ENCODE data around the gene SLC23A1. TPM values are rescaled to one million over a fixed set of nuclear protein-coding genes. Genes with fewer than 3 reads are reported as not detected.

The SLC23A1 gene
- total and polyA plus RNA-seq, 9 of the 15 experiments (the other 6 are each of a cell fraction or from before 2014, with no cell fraction given): 0.03 to 0.20 (median 0.05) TPM; not detected in 5

GRCh38 chr5:139363937-139364336 is 19.2 kb downstream of the SLC23A1 start:
- CTCF ChIA-PET (ENCODE audit: low intra/inter-chr PET ratio): no interaction called here
- Histone ChIP-seq H4K20me1 (replicated peaks; ENCODE audit: control insufficient read depth, insufficient read depth, low read length) (peaks cover 4% of the 10 kb centered on the region; the same call in 1 of the 2 replicates), H3K36me3 (ENCODE audit: control insufficient read depth, insufficient read depth, low read length) (peaks cover 53% of the 10 kb centered on the region), H2AFZ (ENCODE audit: low read depth, low read length) (no peak overlapping the region), H3K9ac (ENCODE audit: insufficient read depth in 1 of 2, low read depth in 2 of 2, low read length in 2 of 2) (no peak overlapping the region), H3K9me1 (ENCODE audit: control insufficient read depth, insufficient read depth, low read length) (no peaks in the 10 kb centered on the region), H3K79me2 (ENCODE audit: control insufficient read depth, insufficient read depth, low read length) (peaks cover 32% of the 10 kb centered on the region), H3K4me3 (no peak overlapping the region), H3K27ac (ENCODE audit: extremely low read depth, low read depth, low read length) (no peak overlapping the region), H3K4me1 (replicated peaks in 1 of 2; ENCODE audit: control insufficient read depth in 2 of 2, insufficient read depth in 2 of 2, low read length in 2 of 2) (no peaks in the 10 kb centered on the region), H3K9me3 (replicated peaks; ENCODE audit: control insufficient read depth, insufficient read depth, low read depth, low read length) (no peaks in the 10 kb centered on the region), H3K27me3 (ENCODE audit: control insufficient read depth in 2 of 2, insufficient read depth in 2 of 2, low read length in 2 of 2) (no peaks in the 10 kb centered on the region), H3K4me2 (ENCODE audit: insufficient read depth, low read length) (no peak overlapping the region)
- intact Hi-C loops (cut with micrococcal nuclease) (no loop called here), in situ Hi-C loops (cut with MboI) (no loop called here)
- DNase-seq (ENCODE audit: extremely low read depth in 1 of 4, low spot score in 3 of 4) (no peak), FAIRE-seq (no peak), ATAC-seq (no peak)
- 89% methylated on average over 2 of the region's 2 CpGs for WGBS (ENCODE audit: insufficient coverage, low coverage, missing lambda C conversion rate)
- BruUV-seq (replicated peaks): no TSS peak
- POLR2A ChIA-PET: interaction anchor here (1.5 kb wide), 1 partner anchor 18 kb away, joined by 6 read pairs; no protein-coding TSS in a partner anchor
- TF ChIP-seq ZNF253 (CRISPR knock-in tag; conservative IDR thresholded peaks at IDR 0.05) (no peak), TEAD2 (tag; IDR thresholded peaks at IDR 0.05) (no peak), ERF (CRISPR knock-in tag; IDR thresholded peaks at IDR 0.05) (no peak), ZNF239 (CRISPR knock-in tag; IDR thresholded peaks at IDR 0.05) (no peak), PTRF (tag; IDR thresholded peaks at IDR 0.05) (no peak), EP300 (IDR thresholded peaks at IDR 0.05; ENCODE audit: low read length) (no peak), CXXC5 (CRISPR knock-in tag; IDR thresholded peaks at IDR 0.05) (no peak), HNRNPH1 (optimal IDR thresholded peaks at IDR 0.05; ENCODE audit: low read depth, low read length) (no peak), HLTF (IDR thresholded peaks at IDR 0.05) (no peak), ZFP1 (CRISPR knock-in tag; IDR thresholded peaks at IDR 0.05) (no peak), NR2F6 (CRISPR knock-in tag; IDR thresholded peaks at IDR 0.05) (no peak), ZNF398 (CRISPR knock-in tag; IDR thresholded peaks at IDR 0.05) (no peak), RBM39 (optimal IDR thresholded peaks at IDR 0.05; ENCODE audit: low read depth, low read length) (no peak), ZNF263 (CRISPR knock-in tag; IDR thresholded peaks at IDR 0.05; ENCODE audit: borderline replicate concordance) (no peak), KDM4B (IDR thresholded peaks at IDR 0.05; ENCODE audit: borderline replicate concordance in 2 of 2, low read depth in 1 of 2) (no peak)
- TF ChIP-seq, protein P1, sequence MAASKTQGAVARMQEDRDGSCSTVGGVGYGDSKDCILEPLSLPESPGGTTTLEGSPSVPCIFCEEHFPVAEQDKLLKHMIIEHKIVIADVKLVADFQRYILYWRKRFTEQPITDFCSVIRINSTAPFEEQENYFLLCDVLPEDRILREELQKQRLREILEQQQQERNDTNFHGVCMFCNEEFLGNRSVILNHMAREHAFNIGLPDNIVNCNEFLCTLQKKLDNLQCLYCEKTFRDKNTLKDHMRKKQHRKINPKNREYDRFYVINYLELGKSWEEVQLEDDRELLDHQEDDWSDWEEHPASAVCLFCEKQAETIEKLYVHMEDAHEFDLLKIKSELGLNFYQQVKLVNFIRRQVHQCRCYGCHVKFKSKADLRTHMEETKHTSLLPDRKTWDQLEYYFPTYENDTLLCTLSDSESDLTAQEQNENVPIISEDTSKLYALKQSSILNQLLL (CRISPR knock-in tag; IDR thresholded peaks at IDR 0.05; ENCODE audit: borderline replicate concordance): no peak
- TF ChIP-seq, protein P2, sequence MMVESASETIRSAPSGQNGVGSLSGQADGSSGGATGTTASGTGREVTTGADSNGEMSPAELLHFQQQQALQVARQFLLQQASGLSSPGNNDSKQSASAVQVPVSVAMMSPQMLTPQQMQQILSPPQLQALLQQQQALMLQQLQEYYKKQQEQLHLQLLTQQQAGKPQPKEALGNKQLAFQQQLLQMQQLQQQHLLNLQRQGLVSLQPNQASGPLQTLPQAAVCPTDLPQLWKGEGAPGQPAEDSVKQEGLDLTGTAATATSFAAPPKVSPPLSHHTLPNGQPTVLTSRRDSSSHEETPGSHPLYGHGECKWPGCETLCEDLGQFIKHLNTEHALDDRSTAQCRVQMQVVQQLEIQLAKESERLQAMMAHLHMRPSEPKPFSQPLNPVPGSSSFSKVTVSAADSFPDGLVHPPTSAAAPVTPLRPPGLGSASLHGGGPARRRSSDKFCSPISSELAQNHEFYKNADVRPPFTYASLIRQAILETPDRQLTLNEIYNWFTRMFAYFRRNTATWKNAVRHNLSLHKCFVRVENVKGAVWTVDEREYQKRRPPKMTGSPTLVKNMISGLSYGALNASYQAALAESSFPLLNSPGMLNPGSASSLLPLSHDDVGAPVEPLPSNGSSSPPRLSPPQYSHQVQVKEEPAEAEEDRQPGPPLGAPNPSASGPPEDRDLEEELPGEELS (CRISPR knock-in tag; IDR thresholded peaks at IDR 0.05; ENCODE audit: borderline replicate concordance): no peak
- TF ChIP-seq, protein P3, sequence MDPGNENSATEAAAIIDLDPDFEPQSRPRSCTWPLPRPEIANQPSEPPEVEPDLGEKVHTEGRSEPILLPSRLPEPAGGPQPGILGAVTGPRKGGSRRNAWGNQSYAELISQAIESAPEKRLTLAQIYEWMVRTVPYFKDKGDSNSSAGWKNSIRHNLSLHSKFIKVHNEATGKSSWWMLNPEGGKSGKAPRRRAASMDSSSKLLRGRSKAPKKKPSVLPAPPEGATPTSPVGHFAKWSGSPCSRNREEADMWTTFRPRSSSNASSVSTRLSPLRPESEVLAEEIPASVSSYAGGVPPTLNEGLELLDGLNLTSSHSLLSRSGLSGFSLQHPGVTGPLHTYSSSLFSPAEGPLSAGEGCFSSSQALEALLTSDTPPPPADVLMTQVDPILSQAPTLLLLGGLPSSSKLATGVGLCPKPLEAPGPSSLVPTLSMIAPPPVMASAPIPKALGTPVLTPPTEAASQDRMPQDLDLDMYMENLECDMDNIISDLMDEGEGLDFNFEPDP (CRISPR knock-in tag; IDR thresholded peaks at IDR 0.05): no peak
